PC-9 (cell line): ENCODE data around the gene TIGD6.

Experiments used
- EZH2 ChIP-seq: fragments of 200-600 bp; sonication (generic); IDR thresholded peaks from 2 replicates; pipeline ENCODE4 v1.8.0; 2017; ENCODE audit warnings: antibody characterized with exemption, low read depth
- TF ChIP-seq, protein P1 (sequence below): fragments of 200-600 bp; sonication (generic); conservative IDR thresholded peaks from 2 replicates; pipeline ENCODE4 v1.6.1; 2017; ENCODE audit warnings: mixed run types, antibody characterized with exemption, mild to moderate bottlenecking, moderate library complexity

- TF ChIP-seq, protein P1, sequence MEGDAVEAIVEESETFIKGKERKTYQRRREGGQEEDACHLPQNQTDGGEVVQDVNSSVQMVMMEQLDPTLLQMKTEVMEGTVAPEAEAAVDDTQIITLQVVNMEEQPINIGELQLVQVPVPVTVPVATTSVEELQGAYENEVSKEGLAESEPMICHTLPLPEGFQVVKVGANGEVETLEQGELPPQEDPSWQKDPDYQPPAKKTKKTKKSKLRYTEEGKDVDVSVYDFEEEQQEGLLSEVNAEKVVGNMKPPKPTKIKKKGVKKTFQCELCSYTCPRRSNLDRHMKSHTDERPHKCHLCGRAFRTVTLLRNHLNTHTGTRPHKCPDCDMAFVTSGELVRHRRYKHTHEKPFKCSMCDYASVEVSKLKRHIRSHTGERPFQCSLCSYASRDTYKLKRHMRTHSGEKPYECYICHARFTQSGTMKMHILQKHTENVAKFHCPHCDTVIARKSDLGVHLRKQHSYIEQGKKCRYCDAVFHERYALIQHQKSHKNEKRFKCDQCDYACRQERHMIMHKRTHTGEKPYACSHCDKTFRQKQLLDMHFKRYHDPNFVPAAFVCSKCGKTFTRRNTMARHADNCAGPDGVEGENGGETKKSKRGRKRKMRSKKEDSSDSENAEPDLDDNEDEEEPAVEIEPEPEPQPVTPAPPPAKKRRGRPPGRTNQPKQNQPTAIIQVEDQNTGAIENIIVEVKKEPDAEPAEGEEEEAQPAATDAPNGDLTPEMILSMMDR, result no peak
- no peak for TF ChIP-seq EZH2
These were observed 21.7 kb upstream of the TIGD6 start for GRCh38 chr5:150022158-150022531.
